Hepatocyte (in vitro differentiated cells): ENCODE data around the gene CDK3. TPM values are rescaled to one million over a fixed set of nuclear protein-coding genes. Genes with fewer than 3 reads are reported as not detected.
A peak's percentile ranks its signal among the peaks of the same experiment; 100 is the strongest.

ENCODE experiments used
- DNase-seq: peaks from one replicate; pipeline ENCODE4 v3.0.0-alpha.2; 2016; ENCODE audit warnings: low spot score
- H2AFZ ChIP-seq: fragments of 200-600 bp; sonication (generic); 2 replicates; pipeline ENCODE4 v1.6.0; 2016; ENCODE audit warnings: antibody characterized with exemption, mild to moderate bottlenecking
- H3K27ac ChIP-seq: fragments of 200-600 bp; sonication (generic); 2 replicates; pipeline ENCODE4 v1.5.1; 2016; ENCODE audit warnings: mild to moderate bottlenecking
- H3K27me3 ChIP-seq: fragments of 200-600 bp; sonication (generic); 2 replicates; pipeline ENCODE4 v1.6.1; 2016
- H3K36me3 ChIP-seq: fragments of 200-600 bp; sonication (generic); replicated peaks from 2 replicates; pipeline ENCODE4 v1.5.1; 2016; ENCODE audit warnings: low read depth; ENCODE audit not compliant: insufficient read depth
- H3K4me1 ChIP-seq: fragments of 200-600 bp; sonication (generic); 2 replicates; pipeline ENCODE4 v1.5.1; 2016; ENCODE audit warnings: mild to moderate bottlenecking, moderate library complexity; ENCODE audit not compliant: insufficient read depth
- H3K4me2 ChIP-seq: fragments of 200-600 bp; sonication (generic); 2 replicates; pipeline ENCODE4 v1.6.0; 2016
- H3K4me3 ChIP-seq: fragments of 200-600 bp; sonication (generic); 2 replicates; pipeline ENCODE4 v1.5.1; 2016; ENCODE audit warnings: mild to moderate bottlenecking
- H3K79me2 ChIP-seq: fragments of 200-600 bp; sonication (generic); 2 replicates; pipeline ENCODE4 v1.6.0; 2017; ENCODE audit warnings: mild to moderate bottlenecking
- H3K9me2 ChIP-seq: fragments of 200-600 bp; sonication (generic); replicated peaks from 2 replicates; pipeline ENCODE4 v1.6.0; 2017; ENCODE audit warnings: mild to moderate bottlenecking; ENCODE audit not compliant: insufficient read depth
- H3K9me3 ChIP-seq: fragments of 200-600 bp; sonication (generic); 2 replicates; pipeline ENCODE4 v1.5.1; 2016; ENCODE audit warnings: low read depth, mild to moderate bottlenecking
- H4K20me1 ChIP-seq: fragments of 200-600 bp; sonication (generic); 2 replicates; pipeline ENCODE4 v1.6.0; 2016; ENCODE audit warnings: mild to moderate bottlenecking; ENCODE audit not compliant: insufficient read depth, poor library complexity, severe bottlenecking
- EZH2 ChIP-seq: fragments of 200-600 bp; sonication (generic); IDR thresholded peaks from 2 replicates; pipeline ENCODE4 v1.6.1; 2016; ENCODE audit warnings: antibody characterized with exemption, mild to moderate bottlenecking, borderline replicate concordance
- EZH2phosphoT487 ChIP-seq: fragments of 200-600 bp; sonication (generic); IDR thresholded peaks from one replicate; pipeline ENCODE4 v1.6.1; 2018; ENCODE audit warnings: antibody characterized with exemption, mild to moderate bottlenecking, low read depth, moderate library complexity; ENCODE audit not compliant: unreplicated experiment, severe bottlenecking
- WGBS: methylation state at CpG from one replicate; pipeline ENCODE4 v1.1.6; 2016; ENCODE audit warnings: low lambda C conversion rate; ENCODE audit errors: missing lambda C conversion rate; 5-methylcytosine and 5-hydroxymethylcytosine counted together
- polyA plus RNA-seq: library from polyadenylated mRNA; unstranded; fragments of >200 nt; fragmentation: Nextera tagmentation; extraction: Ambion mirVana; gene quantifications from 2 replicates; pipeline ENCODE4 v1.2.1, GENCODE V29; 2016
- total RNA-seq: library from RNA; depleted of rRNA; stranded (reverse); fragments of >200 nt; gene quantifications from 2 replicates; pipeline ENCODE4 v1.2.3, GENCODE V29; 2014
- TF ChIP-seq, protein P1 (sequence below): fragments of 200-600 bp; sonication (generic); IDR thresholded peaks from 2 replicates; pipeline ENCODE4 v1.5.1; 2016; ENCODE audit warnings: antibody characterized with exemption, mild to moderate bottlenecking; ENCODE audit not compliant: poor library complexity

Gene CDK3
- total and polyA plus RNA-seq, 2 experiments from 2014 or later: 7.8 to 10.6 TPM

DNA sequence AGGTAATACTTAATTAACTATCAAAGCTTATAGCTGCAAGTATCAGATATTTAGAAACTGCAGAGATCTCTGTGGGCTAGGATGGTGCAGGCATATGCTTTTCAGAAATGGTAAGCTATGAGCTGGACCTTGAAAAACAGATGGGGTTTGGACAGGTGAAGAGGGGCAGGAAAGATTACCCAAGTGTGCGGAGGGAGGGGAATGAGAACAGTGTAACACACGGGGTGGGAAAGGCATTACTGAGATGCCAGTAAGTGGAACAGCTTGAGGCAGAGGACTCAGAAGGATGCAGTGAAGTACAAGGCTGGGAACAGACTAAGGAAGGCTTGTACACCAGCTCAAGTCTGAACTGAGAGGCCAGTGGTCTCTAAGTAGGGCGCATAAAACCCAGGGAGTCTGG lies 48.6 kb downstream of the CDK3 start:
- Histone ChIP-seq H3K4me3 (no peak overlapping the region), H3K27ac (no peak overlapping the region), H2AFZ (no peak overlapping the region), H3K9me2 (no peaks in the 10 kb centered on the region), H3K79me2 (peaks cover 10% of the 10 kb centered on the region), H3K4me1 (no peaks in the 10 kb centered on the region), H3K9me3 (no peaks in the 10 kb centered on the region), H3K27me3 (no peaks in the 10 kb centered on the region), H3K4me2 (no peak overlapping the region), H3K36me3 (no peaks in the 10 kb centered on the region), H4K20me1 (no peaks in the 10 kb centered on the region)
- 97% methylated on average over 3 of the region's 3 CpGs for WGBS
- no peak for DNase-seq
- TF ChIP-seq EZH2 (no peak), EZH2phosphoT487 (no peak)
- TF ChIP-seq, protein P1, sequence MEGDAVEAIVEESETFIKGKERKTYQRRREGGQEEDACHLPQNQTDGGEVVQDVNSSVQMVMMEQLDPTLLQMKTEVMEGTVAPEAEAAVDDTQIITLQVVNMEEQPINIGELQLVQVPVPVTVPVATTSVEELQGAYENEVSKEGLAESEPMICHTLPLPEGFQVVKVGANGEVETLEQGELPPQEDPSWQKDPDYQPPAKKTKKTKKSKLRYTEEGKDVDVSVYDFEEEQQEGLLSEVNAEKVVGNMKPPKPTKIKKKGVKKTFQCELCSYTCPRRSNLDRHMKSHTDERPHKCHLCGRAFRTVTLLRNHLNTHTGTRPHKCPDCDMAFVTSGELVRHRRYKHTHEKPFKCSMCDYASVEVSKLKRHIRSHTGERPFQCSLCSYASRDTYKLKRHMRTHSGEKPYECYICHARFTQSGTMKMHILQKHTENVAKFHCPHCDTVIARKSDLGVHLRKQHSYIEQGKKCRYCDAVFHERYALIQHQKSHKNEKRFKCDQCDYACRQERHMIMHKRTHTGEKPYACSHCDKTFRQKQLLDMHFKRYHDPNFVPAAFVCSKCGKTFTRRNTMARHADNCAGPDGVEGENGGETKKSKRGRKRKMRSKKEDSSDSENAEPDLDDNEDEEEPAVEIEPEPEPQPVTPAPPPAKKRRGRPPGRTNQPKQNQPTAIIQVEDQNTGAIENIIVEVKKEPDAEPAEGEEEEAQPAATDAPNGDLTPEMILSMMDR: no peak

DNA sequence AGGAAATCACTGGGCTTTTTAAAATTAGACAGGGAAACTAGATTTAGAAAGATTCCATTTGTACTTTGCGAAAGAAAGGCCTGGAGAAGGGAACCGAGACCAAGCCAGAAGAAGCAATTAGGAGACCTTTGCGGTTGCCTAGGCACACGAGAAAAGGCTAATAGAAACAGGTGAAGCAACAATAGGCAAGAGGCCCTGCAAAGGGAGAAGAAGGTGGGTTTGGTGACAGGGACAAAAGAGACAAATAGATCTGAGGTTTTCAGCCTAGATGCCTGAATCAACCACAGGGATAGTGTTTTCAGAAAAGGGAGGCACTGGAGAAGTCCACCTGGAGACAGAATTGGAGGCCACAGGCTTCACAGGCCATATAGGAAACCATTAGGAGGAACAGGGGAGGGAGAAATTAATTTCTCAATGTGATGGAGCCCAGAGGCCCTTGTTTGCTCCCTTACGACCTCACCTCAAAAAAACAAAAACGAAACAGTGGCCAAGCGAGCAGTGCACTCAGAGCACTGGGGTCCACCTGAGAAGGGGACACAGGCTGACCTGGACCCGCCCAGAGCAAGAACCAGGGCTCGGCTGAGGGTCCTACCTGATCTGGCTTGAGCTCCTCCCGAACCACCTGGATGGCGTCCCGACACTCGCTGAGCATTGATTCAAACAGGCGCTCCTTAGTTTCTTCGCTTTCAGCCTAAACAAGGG lies 49.3 kb downstream of the CDK3 start:
- Histone ChIP-seq H3K36me3 (no peaks in the 10 kb centered on the region), H2AFZ (no peak overlapping the region), H3K79me2 (peaks cover 10% of the 10 kb centered on the region), H3K27ac (no peak overlapping the region), H3K9me2 (no peaks in the 10 kb centered on the region), H3K4me2 (no peak overlapping the region), H3K9me3 (no peaks in the 10 kb centered on the region), H4K20me1 (no peaks in the 10 kb centered on the region), H3K4me3 (no peak overlapping the region), H3K4me1 (no peaks in the 10 kb centered on the region), H3K27me3 (no peaks in the 10 kb centered on the region)
- no peak for DNase-seq
- TF ChIP-seq EZH2 (no peak), EZH2phosphoT487 (no peak)
- TF ChIP-seq, protein P1: no peak
- WGBS: 97% methylated on average over 15 of the region's 15 CpGs

- DNase-seq: no peak
- Histone ChIP-seq H3K27ac (peak overlapping the region; percentile 26), H3K79me2 (peaks cover 13% of the 10 kb centered on the region), H3K9me2 (no peaks in the 10 kb centered on the region), H3K4me1 (no peaks in the 10 kb centered on the region), H3K4me3 (no peak overlapping the region), H3K9me3 (no peaks in the 10 kb centered on the region), H4K20me1 (no peaks in the 10 kb centered on the region), H3K4me2 (no peak overlapping the region), H3K36me3 (no peaks in the 10 kb centered on the region), H3K27me3 (no peaks in the 10 kb centered on the region), H2AFZ (no peak overlapping the region)
- 92% methylated on average over 11 of the region's 11 CpGs for WGBS
- TF ChIP-seq EZH2phosphoT487 (no peak), EZH2 (no peak)
- TF ChIP-seq, protein P1: no peak
These were observed 50.1 kb downstream of the CDK3 start for GRCh38 chr17:76050538-76051467.
